HG03159 (cell line): ENCODE results near the gene PALM.
"Not testable (repeated sequence)": the region's sequence is repeated elsewhere in the genome, so short reads cannot be mapped to it uniquely, and the experiment has no call there.

Source experiments
- ATAC-seq: cut with Tn5 transposase; IDR thresholded peaks from one replicate; pipeline ENCODE4 v1.9.1; 2021; ENCODE audit warnings: mild to moderate bottlenecking, moderate library complexity; ENCODE audit not compliant: unreplicated experiment

Gene PALM

GRCh38 chr19:729965-730668 is 21.4 kb downstream of the PALM start:
- no peak for ATAC-seq

GRCh38 chr19:731000-731399 is 22.3 kb downstream of the PALM start:
- ATAC-seq: no peak

- no peak for ATAC-seq
Measured at GRCh38 chr19:732148-733069, 23.7 kb downstream of the PALM start.

GRCh38 chr19:734716-735115 is 26.0 kb downstream of the PALM start:
- no peak for ATAC-seq

- no peak for ATAC-seq
Measured at GRCh38 chr19:736125-736524, 27.4 kb downstream of the PALM start.

GRCh38 chr19:737591-738093 is 28.9 kb downstream of the PALM start:
- no peak for ATAC-seq

- no peak for ATAC-seq
Measured at GRCh38 chr19:738509-739128, 29.9 kb downstream of the PALM start.

- ATAC-seq: no peak
Measured at GRCh38 chr19:739998-740715, 31.4 kb downstream of the PALM start.

- ATAC-seq: not testable (repeated sequence)
Measured at GRCh38 chr19:740816-741505, 32.2 kb downstream of the PALM start.

- no peak for ATAC-seq
Measured at GRCh38 chr19:741506-742131, 32.9 kb downstream of the PALM start.

GRCh38 chr19:742540-743075 is 33.9 kb downstream of the PALM start:
- no peak for ATAC-seq

GRCh38 chr19:743168-743687 is 34.5 kb downstream of the PALM start:
- ATAC-seq: no peak

- ATAC-seq: not testable (repeated sequence)
Measured at GRCh38 chr19:745138-745537, 36.4 kb downstream of the PALM start.

- ATAC-seq: no peak
Measured at GRCh38 chr19:746208-746819, 37.6 kb downstream of the PALM start.

GRCh38 chr19:746956-747355 is 38.2 kb downstream of the PALM start:
- no peak for ATAC-seq

- ATAC-seq: no peak
Measured at GRCh38 chr19:747432-748273, 38.9 kb downstream of the PALM start.

GRCh38 chr19:748274-748598 is 39.5 kb downstream of the PALM start:
- ATAC-seq: no peak

GRCh38 chr19:749811-750210 is 41.1 kb downstream of the PALM start:
- no peak for ATAC-seq
